NCI-H2171 treated with DMSO at 0.1 percent for 48 hours (cell line): Measurements from ENCODE around the gene NNMT.
"Not testable (repeated sequence)": the region's sequence is repeated elsewhere in the genome, so short reads cannot be mapped to it uniquely, and the experiment has no call there.

ENCODE experiments used
- DNase-seq: peaks from one replicate; lab custom pipeline; 2025; lab: John Stamatoyannopoulos, UW

Gene NNMT

DNA sequence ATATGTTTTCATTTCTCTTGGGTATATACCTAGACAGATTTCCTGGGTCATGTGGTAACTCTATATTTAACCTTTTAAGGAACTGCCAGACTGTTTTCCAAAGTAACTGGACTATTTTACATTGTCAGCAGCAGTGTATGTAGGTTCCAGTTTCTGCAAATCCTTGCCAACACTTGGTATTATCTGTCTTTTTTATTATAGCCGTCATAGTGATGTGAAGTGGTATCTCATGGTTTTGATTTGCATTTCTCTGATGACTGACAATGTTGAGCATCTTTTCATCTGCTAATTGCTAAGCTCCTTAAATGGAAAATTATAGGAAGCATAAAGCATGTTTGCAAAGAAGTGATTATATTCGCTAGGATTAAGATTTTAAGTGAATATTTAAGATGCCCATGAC, 13.9 kb downstream of the NNMT start:
- no peak for DNase-seq

DNA sequence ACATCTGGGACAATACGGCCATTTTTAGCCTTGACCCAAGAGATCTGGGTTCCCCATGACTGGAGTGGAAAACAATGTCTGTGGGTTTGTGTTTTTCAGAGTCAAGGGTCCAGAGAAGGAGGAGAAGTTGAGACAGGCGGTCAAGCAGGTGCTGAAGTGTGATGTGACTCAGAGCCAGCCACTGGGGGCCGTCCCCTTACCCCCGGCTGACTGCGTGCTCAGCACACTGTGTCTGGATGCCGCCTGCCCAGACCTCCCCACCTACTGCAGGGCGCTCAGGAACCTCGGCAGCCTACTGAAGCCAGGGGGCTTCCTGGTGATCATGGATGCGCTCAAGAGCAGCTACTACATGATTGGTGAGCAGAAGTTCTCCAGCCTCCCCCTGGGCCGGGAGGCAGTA, 15.7 kb downstream of the NNMT start:
- no peak for DNase-seq

DNA sequence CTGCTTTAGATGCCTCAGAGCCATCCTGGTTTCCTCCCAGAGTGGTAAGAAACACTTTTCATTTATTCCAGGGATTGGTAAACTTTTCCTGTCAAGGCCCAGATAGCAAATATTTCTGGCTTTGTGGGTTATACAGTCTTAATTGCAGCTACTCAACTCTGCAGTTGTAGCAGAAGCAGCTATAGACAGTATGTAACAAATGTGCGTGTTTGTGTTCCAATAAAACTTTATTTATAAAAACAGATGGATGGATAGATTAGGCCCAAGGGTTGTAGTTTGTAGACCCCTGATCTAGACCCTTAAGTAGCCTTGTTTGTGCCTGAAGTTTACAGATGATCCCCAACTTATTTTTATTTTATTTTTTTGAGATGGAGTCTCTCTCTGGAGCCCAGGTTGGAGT, 17.9 kb downstream of the NNMT start:
- DNase-seq: no peak

DNA sequence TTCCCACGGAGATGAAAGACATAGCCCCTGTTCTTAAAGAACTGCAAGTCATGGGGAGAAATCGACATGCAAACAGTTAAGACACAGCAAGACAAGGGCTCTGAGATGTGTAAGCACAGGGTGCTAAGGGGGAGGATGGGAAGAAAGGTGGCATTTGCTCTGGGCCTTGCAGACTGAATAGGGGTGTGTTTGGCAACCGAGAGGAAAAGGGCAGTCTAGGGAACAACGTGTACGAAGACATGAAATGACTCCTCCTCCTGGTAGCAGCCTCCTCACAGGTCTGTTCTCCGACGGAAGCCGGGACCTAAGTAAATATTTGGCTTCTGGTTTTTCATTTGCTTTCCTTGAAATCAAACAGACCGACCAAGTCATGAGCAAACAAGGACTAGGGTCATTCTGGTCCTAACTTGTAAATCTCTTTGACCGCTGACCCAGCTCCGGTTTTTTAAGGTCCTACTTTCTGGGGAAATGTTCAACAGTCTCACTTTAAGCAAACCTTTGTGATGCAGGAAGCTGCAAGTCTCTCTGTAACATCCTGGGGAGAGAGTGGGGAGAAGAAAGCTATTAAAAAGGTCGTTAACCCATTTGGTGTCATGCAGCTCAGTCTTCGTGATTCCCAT, 19.7 kb downstream of the NNMT start:
- DNase-seq: no peak

DNA sequence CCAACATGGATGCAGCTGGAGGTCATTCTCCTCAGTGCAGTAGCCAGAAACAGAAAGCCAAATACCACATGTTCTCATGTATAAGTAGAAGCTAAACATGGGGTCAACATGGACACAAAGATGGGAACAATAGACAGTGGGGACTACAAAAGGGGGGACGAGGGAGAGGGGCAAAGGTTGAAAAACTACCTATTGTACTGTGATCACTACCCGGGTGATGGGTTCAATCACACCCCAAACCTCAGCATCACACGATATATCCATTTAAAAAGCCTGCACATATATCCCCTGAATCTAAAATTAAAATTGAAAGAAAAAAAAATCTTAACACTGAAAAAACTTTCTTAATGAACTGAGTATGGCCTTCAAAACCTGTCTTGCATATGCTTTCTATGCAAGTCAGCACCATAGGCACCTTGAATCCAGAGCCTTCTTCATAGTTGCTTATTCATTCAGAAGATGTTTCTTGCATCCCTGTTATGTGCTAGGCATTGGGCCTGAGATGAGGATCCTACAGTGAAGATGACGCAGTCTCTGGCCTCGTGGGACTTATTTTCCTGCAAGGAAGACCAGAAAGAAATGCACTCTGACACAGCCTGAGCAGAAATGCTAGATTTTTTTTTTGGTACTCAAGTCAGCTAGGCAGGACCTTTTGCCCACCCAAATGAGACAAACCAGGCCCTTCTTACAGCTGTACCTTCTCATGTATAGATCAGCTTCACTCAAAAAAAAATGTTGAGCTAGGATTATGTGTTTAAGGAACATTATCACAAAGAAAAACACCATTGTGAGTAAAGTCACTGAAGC, 21.0 kb downstream of the NNMT start:
- DNase-seq: no peak

DNA sequence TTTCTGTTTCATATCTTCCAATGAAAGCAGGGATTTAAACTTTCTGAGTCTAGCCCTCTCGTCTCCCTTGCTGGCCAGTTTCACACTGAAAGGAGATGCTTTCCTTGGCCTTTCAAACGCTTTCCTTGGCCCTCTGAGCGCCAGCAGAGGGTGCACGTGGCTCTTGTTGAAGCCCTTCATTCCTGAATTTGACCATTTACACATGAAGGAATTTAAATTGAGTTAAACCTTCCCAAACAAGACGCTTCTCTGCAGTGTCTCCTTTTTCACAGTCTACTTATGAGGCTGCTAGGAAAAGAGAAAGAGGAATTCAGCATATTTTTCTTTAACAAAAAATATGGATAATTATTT, 21.6 kb downstream of the NNMT start:
- DNase-seq: no peak

DNA sequence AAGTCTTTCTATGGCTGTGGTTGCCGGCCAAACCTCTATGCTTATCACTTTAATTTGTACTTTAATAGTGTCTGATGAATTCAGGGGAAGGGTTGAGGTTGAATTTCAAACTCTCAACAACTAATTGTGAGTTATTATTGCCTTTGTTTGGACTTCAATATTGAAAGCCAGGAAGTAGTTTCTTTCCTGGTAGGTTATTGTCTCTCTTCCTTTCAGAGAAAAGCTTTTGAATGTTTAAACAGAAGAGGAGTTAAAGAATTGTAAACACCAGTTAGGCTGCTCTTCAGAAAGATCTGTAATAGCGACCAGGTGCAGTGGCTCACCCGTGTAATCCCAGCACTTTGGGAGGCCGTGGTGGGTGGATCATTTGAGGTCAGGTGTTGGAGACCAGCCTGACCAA, 22.2 kb downstream of the NNMT start:
- no peak for DNase-seq

DNA sequence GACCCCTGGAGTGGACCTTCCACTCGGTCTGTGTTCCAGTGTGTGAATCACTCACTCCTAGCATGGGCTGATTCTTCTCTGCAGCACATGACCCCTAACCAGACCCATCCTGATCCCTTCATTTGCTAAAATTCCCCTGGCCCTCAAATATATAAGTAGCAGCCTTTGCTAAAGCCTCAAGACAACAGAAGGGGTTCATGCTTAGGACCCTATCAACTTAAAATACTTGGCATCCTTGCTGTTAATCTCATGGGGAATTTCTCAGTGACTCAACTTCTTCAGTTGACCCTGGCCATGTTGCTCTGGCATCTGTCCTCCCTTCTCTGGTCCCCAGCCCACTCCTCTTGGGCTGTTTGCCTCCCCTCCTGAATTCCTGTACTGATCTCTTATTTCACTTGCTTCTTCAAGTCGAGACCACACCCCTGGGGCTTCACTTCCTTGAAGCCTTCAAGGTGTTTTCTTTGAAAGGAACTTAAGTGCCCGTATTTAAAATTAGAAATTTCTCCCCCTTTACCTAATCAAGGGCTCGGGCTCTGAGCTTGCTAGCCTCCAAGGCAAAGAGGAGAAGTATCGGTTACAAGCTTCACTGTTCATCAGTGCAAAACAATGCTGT, 23.6 kb downstream of the NNMT start:
- DNase-seq: no peak

DNA sequence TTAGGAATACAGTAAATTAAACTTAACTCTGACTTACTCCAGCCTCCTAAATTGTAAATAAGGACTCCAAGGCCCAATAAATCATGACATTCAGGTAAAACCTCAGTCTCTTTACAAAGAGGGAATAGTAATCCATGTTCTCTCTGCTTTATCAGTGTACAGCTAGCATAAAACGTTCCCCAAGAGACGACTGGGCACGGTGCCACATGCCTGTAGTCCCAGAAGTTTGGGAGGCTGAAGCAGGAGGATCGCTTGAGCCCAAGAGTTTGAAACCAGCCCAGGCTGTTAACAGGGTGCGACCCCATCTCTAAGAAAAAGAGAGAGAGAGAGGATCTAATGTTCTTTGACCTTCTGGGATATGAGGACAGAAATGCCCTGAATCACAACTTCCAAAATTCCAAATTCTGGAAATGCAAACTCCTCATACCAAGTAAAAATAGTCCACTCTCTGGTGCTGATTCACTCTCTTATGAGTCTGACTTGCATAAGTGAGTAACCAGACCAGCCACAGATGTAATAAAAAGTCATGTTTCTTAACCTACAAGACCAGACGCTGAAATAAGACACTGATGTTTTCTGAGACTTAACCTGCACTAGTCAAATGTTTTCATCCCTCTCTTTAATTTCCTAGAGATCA, 25.5 kb downstream of the NNMT start:
- no peak for DNase-seq

DNA sequence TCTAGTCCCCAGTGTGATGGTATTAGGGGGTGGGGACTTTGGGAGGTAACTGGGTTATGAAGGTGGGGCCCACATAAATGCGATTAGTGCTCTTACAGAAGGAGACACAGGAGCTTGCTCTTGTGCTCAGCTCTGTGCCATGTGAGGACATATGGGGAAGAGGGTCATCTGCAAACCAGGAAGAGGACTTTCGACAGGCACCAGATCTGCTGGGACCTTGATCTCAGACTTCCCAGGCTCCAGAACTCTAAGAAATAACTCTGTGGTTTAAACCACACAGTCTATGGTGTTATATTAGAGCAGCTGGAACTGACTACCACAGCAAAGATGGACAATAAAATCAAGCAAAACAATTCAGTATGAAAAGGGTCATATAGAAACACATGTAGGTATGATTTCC, 26.7 kb downstream of the NNMT start:
- no peak for DNase-seq

DNA sequence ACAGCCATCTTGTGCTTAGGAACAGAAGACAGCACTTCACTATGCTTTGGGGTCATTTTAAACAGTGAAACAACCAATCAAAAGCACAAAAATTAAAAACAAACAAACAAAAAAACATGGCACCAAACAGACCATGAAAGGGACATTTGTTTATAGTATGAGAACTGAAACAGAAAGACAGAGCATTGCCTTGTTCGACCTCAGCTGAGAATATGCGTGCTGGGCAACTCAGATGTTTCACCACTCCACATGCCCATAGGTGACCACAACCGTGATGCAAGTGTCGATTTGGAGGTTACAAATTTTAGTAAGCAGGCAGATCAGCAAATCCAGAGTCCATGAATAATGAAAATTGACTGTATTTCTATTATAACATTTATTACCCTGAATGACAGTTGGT, 30.0 kb downstream of the NNMT start:
- DNase-seq: no peak

DNA sequence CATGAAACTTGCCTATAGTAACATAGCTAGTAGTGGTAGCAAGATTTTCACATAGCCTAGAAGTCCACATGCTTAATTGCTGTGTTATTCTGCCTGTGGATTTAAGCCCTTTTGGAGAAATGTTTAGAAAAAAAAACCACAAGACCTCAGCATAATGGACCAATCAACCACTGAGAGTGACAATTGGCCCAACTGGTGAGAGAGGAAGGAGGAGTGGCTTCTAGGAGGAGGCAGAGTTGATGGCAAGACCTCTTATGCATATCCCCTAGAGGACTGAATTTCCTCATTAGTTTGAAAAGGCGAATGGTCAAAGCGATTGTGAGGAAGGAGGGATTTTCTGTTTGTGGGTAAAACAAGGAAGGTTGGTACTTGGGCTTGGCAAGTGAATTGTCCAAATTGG, 30.6 kb downstream of the NNMT start:
- no peak for DNase-seq

DNA sequence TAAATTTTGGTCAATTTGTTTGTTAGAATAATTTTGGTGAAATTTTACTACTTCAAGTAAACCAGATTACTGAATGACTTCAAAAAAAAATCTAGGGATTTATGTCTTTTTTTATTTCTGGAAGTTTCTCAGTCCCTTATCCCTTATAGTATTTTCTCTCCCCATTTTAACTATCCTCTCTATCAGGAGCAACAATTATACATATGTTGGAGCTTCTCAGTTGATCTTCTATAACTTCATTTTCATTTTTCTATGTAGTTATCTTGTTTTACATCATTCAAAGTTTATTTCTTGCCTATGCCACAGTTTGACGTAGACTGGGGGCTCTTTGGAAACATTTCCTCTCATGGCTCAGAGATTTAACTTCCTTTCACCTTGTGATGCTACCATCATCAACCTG, 34.2 kb downstream of the NNMT start:
- no peak for DNase-seq

DNA sequence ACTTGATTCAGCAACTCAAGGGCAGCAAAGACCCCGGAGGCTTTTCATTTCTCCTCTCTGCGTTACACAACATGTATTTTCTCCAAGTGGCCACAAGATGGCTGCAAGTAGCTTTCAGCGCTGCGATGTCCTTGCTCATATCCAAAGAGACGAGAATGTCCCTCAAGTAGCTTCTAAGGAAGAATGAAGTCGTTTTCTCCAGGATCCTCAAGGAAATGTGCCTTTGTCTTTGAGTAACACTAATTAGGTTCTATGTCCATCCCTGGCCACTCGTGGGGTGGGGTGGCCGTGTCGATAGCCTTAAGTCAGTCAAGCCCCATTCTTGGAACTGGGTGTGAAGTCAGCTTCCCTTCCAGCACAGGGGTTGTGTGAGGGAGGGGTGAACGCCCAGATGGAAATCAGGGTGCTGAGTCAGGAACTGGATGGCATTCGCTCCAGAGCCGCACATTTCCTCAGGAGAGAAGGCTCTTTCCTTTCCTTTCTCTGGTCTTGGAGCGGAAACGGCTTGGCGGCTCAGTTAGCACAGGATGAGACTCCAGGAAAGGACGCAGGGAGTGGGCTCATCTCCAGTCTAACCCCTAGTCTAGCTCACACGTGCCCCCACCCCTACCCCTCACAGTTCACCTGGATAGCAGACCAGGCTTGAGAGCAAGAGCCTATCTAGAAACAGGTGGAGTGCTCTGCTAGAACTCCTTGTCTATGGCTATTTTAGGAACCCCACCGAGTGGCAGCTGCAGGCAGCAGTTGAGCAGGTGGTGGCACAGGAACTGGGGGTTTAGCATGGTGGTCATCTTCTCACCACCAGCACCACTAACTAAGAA, 44.3 kb downstream of the NNMT start:
- DNase-seq: peak; percentile 68

DNA sequence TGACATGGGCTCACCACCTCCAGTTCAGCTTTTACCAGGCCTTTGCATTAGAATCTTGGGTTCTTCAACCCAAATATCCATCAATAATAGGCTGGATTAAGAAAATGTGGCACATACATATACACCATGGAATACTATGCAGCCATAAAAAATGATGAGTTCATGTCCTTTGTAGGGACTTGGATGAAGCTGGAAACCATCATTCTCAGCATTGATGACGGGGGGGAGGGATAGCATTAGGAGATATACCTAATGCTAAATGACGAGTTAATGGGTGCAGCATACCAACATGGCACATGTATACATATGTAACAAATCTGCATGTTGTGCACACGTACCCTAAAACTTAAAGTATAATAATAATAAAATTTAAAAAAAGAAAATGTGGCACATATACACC, 45.5 kb downstream of the NNMT start:
- DNase-seq: not testable (repeated sequence)

DNA sequence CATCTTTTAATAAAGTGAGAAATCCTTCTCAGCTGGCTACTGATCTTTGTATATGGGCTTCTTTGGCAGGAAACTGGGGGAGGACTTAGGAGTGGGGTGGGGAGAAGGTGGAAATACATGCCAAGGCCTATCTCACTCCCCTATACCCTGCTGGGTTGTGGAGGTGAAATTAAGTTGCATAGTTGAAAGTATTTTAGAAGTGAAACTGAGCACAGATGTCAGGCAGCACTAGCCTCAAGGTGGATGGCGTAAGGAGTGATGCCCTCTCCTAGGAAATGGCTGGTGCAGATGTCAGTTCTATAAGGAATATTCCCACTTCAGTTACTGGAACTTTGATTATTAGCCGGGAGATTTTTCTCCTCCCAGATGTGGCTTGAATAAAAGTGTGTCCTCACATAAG, 46.3 kb downstream of the NNMT start:
- DNase-seq: no peak

DNA sequence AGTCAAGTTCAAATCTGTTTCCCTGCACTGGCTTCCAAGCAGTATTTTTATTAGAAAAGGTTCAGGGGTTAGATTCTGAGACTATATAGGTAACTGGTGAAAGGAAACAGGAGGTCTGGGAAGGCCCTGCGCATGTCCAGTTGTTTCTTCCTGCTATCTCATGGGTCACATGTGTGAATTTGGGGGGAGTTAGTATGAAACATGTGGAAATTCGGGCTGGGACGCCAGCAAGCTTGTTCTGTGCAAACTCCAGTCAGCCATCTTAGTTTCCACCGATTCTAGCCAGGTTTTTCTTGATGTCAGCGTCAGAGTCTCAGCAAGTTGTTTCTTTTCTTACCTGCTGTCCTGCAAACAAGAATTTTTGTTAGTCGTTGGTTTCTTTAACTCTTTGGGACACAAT, 46.8 kb downstream of the NNMT start:
- DNase-seq: no peak

DNA sequence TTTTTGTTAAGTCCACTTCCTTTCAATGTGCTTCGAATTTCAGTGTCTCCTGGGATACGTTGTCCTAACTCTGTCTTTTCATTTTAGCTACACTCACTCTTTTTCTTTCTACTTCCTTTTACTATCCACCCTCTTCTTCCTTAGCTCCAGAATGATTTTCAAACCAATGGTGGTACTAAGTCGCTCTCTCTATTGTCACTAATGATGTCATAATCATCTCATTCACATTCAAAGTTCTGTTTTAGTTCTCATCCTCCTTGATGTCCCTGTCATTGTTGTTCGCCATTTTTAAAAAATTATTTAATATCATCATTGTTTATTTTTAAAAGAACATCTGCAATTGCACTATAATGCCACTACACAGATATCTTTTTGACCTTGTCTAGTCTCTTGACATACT, 47.3 kb downstream of the NNMT start:
- DNase-seq: no peak

DNA sequence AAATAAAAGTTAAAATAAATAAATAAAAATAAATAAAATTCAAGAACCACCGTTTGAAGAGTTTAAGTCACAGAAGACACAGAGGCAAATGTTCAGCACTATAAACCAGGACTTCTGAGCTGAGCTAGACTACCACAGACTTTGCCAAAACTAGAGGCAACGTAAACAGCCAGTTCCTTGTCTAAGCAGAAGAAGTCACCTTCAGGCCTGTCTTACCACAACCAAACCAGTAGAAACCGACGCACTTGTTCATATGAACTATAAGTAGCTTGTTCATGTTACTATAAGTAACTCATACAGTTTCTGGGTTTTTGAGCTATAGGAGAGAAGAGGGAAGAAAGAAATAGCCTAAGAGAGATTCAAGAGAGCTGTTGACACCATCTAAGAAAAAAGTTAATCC, 48.3 kb downstream of the NNMT start:
- DNase-seq: no peak

DNA sequence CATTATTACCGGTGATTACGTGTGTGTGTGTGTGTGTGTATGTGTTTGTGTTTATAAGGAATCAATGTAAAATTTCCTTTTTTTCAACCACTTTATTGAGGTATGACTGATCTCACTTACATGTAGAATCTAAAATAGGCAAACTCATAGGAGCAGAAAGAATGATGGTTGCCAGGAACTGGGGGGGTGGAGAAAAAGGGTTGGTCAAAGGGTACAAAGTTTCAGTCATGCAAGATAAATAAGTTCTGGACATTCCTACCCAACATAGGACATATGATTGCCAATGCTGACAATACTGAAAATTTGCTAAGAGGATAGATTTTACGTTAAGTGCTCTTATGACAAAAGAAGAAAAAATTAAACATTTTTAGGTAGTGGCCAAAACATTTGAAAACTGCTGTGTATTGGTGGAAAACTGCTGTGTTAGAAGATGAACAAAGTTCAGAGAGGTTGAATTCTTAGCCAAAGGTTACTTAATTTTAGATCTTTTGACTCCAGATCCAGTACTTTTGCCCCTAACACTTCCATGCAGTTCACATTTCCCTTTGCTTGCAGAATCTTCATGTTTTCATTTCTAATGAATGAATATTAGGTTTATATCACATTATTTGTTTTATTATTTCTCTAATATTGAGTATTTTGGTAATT, 49.5 kb downstream of the NNMT start:
- no peak for DNase-seq

DNA sequence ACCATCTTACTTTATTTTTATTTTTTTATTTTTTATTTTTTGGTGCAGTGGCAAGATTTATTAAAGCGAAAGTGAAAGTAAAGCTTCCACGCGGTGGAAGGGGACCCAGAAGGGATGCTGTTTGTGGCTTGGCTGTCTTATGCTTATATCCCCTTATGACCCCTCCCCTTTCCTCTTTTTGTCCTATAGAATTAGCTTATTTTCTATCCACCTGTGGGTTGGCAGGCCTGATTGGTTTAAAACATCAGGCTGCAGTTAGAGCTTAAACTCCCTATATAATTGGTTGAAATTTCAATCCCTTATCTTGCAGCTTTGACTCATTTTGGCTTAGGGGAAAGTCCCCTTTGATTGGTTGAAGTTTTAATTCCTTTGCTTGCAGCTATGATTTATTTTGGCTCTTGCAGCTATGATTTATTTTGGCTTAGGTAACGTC, 50.5 kb downstream of the NNMT start:
- DNase-seq: no peak
